ENCODE measurements around the gene UMAD1.
A peak's percentile ranks its signal among the peaks of the same experiment; 100 is the strongest.
"Not testable (repeated sequence)": the region's sequence is repeated elsewhere in the genome, so short reads cannot be mapped to it uniquely, and the experiment has no call there.

Gene UMAD1

GRCh38 chr7:7652798-7653540 is 12.4 kb downstream of the UMAD1 start:
- no peak for DNase-seq (ENCODE audit: low spot score)

GRCh38 chr7:7653593-7654187 is 13.1 kb downstream of the UMAD1 start:
- DNase-seq (ENCODE audit: low spot score), result no peak

- no peak for DNase-seq (ENCODE audit: low spot score)
These were observed 14.6 kb downstream of the UMAD1 start for GRCh38 chr7:7654964-7655715.

- DNase-seq (ENCODE audit: low spot score), result not testable (repeated sequence)
These were observed 15.9 kb downstream of the UMAD1 start for GRCh38 chr7:7656459-7656858.

- DNase-seq (ENCODE audit: low spot score), result no peak
These were observed 22.0 kb downstream of the UMAD1 start for GRCh38 chr7:7662527-7662926.

GRCh38 chr7:7664291-7664690 is 23.7 kb downstream of the UMAD1 start:
- DNase-seq (ENCODE audit: low spot score), result no peak

GRCh38 chr7:7665031-7665430 is 24.5 kb downstream of the UMAD1 start:
- DNase-seq (ENCODE audit: low spot score), result no peak

GRCh38 chr7:7667187-7667586 is 26.6 kb downstream of the UMAD1 start:
- no peak for DNase-seq (ENCODE audit: low spot score)

- DNase-seq (ENCODE audit: low spot score), result no peak
These were observed 28.2 kb downstream of the UMAD1 start for GRCh38 chr7:7668706-7669105.

- DNase-seq (ENCODE audit: low spot score), result no peak
These were observed 29.9 kb downstream of the UMAD1 start for GRCh38 chr7:7670490-7670889.

GRCh38 chr7:7671361-7671760 is 30.8 kb downstream of the UMAD1 start:
- no peak for DNase-seq (ENCODE audit: low spot score)

GRCh38 chr7:7672545-7673239 is 32.1 kb downstream of the UMAD1 start:
- DNase-seq (ENCODE audit: low spot score), result no peak

- DNase-seq (ENCODE audit: low spot score), result no peak
These were observed 32.6 kb downstream of the UMAD1 start for GRCh38 chr7:7673240-7673550.

GRCh38 chr7:7675686-7676085 is 35.1 kb downstream of the UMAD1 start:
- no peak for DNase-seq (ENCODE audit: low spot score)

- DNase-seq (ENCODE audit: low spot score), result not testable (repeated sequence)
These were observed 39.1 kb downstream of the UMAD1 start for GRCh38 chr7:7679640-7680039.

GRCh38 chr7:7681191-7681935 is 40.8 kb downstream of the UMAD1 start:
- DNase-seq (ENCODE audit: low spot score), result peak; percentile 83

GRCh38 chr7:7681936-7682329 is 41.4 kb downstream of the UMAD1 start:
- DNase-seq (ENCODE audit: low spot score), result no peak

- no peak for DNase-seq (ENCODE audit: low spot score)
These were observed 42.3 kb downstream of the UMAD1 start for GRCh38 chr7:7682861-7683260.

GRCh38 chr7:7686811-7687508 is 46.4 kb downstream of the UMAD1 start:
- no peak for DNase-seq (ENCODE audit: low spot score)

GRCh38 chr7:7687800-7688199 is 47.2 kb downstream of the UMAD1 start:
- no peak for DNase-seq (ENCODE audit: low spot score)

GRCh38 chr7:7688310-7688709 is 47.8 kb downstream of the UMAD1 start:
- DNase-seq (ENCODE audit: low spot score), result no peak
